GM12865 (cell line): ENCODE data around the gene TANGO6.

ENCODE experiments used
- DNase-seq: peaks from one replicate; pipeline ENCODE4 v3.0.0; 2010; ENCODE audit warnings: low read depth
- H3K4me3 ChIP-seq: 2 replicates; pipeline ENCODE4 v1.5.1; 2011; ENCODE audit warnings: mild to moderate bottlenecking, low read depth, low read length, control low read depth
- TF ChIP-seq, protein P1 (sequence below): IDR thresholded peaks from 2 replicates; pipeline ENCODE4 v1.5.1; 2011; ENCODE audit warnings: low read length, control low read depth, low read depth, inconsistent platforms; ENCODE audit not compliant: insufficient read depth; ENCODE audit errors: missing control alignments

Gene TANGO6

DNA sequence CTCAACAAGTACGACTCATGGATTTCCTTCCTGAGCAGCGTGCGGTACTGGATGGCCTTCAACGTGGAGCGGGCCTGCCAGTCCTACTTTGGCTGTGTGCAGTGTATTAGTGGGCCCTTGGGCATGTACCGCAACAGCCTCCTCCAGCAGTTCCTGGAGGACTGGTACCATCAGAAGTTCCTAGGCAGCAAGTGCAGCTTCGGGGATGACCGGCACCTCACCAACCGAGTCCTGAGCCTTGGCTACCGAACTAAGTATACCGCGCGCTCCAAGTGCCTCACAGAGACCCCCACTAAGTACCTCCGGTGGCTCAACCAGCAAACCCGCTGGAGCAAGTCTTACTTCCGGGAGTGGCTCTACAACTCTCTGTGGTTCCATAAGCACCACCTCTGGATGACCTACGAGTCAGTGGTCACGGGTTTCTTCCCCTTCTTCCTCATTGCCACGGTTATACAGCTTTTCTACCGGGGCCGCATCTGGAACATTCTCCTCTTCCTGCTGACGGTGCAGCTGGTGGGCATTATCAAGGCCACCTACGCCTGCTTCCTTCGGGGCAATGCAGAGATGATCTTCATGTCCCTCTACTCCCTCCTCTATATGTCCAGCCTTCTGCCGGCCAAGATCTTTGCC, 271.1 kb downstream of the TANGO6 start:
- TF ChIP-seq, protein P1, sequence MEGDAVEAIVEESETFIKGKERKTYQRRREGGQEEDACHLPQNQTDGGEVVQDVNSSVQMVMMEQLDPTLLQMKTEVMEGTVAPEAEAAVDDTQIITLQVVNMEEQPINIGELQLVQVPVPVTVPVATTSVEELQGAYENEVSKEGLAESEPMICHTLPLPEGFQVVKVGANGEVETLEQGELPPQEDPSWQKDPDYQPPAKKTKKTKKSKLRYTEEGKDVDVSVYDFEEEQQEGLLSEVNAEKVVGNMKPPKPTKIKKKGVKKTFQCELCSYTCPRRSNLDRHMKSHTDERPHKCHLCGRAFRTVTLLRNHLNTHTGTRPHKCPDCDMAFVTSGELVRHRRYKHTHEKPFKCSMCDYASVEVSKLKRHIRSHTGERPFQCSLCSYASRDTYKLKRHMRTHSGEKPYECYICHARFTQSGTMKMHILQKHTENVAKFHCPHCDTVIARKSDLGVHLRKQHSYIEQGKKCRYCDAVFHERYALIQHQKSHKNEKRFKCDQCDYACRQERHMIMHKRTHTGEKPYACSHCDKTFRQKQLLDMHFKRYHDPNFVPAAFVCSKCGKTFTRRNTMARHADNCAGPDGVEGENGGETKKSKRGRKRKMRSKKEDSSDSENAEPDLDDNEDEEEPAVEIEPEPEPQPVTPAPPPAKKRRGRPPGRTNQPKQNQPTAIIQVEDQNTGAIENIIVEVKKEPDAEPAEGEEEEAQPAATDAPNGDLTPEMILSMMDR: no peak
- DNase-seq: no peak
- H3K4me3 ChIP-seq: no peak overlapping the region

DNA sequence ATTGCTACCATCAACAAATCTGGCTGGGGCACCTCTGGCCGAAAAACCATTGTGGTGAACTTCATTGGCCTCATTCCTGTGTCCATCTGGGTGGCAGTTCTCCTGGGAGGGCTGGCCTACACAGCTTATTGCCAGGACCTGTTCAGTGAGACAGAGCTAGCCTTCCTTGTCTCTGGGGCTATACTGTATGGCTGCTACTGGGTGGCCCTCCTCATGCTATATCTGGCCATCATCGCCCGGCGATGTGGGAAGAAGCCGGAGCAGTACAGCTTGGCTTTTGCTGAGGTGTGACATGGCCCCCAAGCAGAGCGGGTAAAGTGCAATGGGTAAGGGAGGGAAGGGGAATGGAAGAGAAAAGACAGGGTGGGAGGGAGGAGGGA, 271.6 kb downstream of the TANGO6 start:
- DNase-seq: no peak
- no peak overlapping the region for H3K4me3 ChIP-seq
- TF ChIP-seq, protein P1: no peak

DNA sequence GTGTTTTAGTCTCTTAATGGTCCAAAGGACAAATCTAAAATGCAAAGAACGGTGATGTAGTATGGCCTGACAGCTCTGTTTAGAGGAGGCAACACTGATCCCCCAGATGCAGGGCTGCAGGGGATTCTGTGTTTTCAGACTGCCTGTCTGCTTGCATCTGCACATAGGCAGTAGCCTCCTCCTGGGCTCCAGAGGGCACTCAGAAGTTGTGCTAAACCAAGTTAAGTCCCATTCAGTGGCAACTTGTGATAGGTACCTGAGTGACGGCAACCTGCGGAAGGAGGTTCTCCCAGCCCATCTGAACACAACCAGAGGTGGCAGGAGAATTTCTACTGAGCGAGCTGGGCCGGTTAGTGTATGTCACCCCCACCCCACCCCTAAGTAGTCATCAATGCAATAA, 272.0 kb downstream of the TANGO6 start:
- TF ChIP-seq, protein P1: no peak
- DNase-seq: no peak
- H3K4me3 ChIP-seq: no peak overlapping the region

DNA sequence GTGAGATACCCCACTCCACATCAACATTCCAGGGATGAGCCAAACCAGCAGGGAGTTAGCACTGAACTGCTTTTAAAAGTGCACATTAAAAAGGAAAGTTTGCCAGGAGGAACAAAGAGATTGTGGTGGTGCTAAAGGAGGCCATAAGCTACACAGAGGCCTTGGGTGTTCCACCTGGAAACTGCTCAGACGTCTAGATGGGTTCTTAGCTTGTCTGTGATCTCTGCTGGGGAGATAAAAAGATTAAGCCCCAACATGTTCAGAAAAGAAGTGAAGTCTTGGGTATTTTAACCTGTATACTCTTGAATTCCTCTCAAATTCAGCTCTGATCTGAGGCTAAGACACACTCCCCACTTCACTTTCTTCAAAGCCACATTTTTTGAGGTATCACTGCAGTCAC, 272.5 kb downstream of the TANGO6 start:
- TF ChIP-seq, protein P1: no peak
- no peak overlapping the region for H3K4me3 ChIP-seq
- DNase-seq: no peak

DNA sequence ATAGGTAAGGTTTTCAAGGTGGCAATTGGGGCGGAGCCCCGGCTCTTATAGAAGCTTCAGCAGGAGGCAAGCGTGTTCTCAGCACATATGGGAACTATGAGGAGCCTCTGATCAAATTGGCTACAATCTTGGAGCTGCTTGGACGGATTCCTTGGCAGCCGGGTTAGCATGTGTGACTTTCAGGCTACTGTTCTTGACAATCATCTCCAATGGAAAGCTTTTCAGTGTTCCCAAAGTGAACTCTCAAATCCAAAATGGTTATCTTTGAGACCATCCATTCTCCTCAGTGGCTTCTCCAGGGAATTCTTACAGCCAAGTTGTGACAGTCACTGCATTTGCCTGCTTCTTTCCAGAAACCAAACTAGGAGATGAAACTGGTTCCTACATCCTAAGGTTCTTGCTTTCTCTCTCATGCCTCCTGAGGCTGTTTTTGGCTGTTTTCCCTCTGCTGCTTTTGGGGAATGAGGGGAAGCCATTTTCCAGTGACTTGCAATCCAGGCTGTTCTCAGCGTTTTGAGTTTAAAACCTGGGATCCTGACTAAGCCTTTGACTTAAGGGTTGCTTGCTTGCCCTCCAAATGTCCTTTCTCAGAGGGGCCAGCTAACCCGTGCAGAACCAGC, 273.0 kb downstream of the TANGO6 start:
- no peak for DNase-seq
- TF ChIP-seq, protein P1: no peak

DNA sequence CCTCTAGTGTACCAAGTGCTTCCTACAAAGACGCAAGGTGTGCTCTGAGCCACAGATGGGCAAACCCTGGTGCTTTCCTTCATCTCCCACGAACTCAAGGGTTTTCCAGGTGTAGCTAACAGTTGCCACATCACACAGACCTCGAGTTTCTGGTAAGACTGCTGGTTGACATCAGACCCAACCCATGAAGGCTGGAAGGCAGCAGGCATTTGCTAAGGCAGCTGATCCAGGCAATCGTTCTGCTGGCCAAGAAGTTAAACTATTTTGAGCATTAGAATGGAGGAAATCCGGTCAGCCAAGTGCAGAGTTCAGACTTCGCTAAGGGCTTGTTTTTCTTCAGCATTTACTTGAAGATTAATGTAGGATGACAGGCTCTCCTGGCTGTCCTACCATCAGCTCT, 273.6 kb downstream of the TANGO6 start:
- no peak for DNase-seq
- no peak overlapping the region for H3K4me3 ChIP-seq
- TF ChIP-seq, protein P1: no peak

More for the DNA sequence above, 273.0 kb downstream of the TANGO6 start:
- H3K4me3 ChIP-seq: no peak overlapping the region

DNA sequence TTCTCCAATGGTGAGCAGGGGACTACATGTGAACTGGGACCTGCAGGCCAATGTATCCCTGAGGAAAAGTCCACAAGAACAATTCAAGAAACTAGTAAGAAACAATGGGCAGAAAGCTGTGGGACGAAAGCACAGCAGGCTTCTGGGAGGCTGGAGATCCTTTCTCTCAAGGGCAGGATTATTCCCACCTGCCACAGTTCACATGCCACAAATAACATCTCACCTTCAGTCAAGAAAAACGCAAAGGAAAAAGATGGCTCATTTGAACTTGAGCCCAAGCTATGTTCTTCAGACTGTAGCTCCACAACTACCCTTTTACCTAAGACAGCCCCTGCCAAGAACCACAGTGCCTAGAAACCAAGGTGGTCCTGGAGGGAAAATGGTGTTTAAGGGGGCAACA, 275.1 kb downstream of the TANGO6 start:
- TF ChIP-seq, protein P1: no peak
- no peak overlapping the region for H3K4me3 ChIP-seq

More for the DNA sequence above, 275.1 kb downstream of the TANGO6 start:
- no peak for DNase-seq
